Measurements from ENCODE around the gene HNRNPU. TPM values are rescaled to one million over a fixed set of nuclear protein-coding genes. Genes with fewer than 3 reads are reported as not detected.

Gene HNRNPU
- total and polyA plus RNA-seq, 2 experiments from 2014 or later, result 298 to 316 TPM

DNA sequence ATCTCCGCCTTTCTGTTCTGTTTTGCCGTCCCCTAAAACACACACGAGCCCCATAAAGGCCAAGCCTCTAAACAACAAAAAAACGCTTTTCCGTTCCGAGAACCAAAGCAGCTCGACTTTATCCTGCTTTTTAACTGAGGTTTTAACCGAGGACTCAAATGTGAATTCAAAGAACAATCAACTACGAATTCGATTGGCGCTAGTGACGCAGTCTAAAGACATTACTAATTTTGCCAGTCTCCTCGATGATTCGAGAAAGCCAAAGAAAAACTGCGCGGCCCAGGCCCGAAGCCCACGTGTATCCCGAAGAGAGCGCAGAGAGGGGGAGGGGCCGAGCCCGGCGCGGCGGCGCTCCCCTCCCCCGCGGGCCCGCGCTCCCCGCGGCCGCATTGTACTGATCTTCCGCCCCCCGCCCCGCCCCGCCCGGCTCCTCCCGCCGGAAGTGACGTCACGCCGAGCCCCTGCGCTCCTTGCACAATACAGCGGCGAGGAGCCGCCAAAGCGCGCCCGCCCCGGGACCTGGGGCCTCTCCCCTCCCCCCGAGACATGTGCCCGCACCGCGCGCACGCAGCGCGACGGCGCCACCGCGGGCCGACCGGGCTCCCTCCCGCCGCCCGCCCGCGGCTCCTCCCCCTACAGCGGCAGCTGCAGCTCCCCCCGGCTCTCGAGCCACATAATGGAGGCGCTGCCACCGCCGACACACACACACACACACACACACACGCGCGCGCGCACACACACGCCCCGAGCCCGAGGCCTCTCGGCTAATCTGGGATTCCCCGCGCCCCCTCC, 1.4 kb downstream of the HNRNPU start:
- no peak for TF ChIP-seq EZH2 (IDR thresholded peaks at IDR 0.05; ENCODE audit: borderline replicate concordance)
- TF ChIP-seq EZH2phosphoT487 (IDR thresholded peaks at IDR 0.05; ENCODE audit: low read depth, severe bottlenecking, unreplicated experiment), result no peak
- TF ChIP-seq CTCF (IDR thresholded peaks at IDR 0.05; ENCODE audit: poor library complexity), result no peak
- Histone ChIP-seq H3K9me3 (ENCODE audit: low read depth) (no peaks in the 10 kb centered on the region), H3K27me3 (no peaks in the 10 kb centered on the region), H3K4me2 (peak overlapping the region; percentile 77), H3K79me2 (peaks cover 61% of the 10 kb centered on the region), H3K4me1 (ENCODE audit: insufficient read depth) (peaks cover 45% of the 10 kb centered on the region), H3K27ac (peak overlapping the region; percentile 100), H2AFZ (no peak overlapping the region), H3K36me3 (replicated peaks; ENCODE audit: insufficient read depth, low read depth) (peaks cover 16% of the 10 kb centered on the region), H3K4me3 (peak overlapping the region; percentile 97), H3K9me2 (replicated peaks; ENCODE audit: insufficient read depth) (no peaks in the 10 kb centered on the region), H4K20me1 (ENCODE audit: insufficient read depth, poor library complexity, severe bottlenecking) (peaks cover 49% of the 10 kb centered on the region)
- WGBS (ENCODE audit: low lambda C conversion rate, missing lambda C conversion rate), result under 1% methylated on average over 25 of the region's 87 CpGs
- peak; percentile 98 for DNase-seq (ENCODE audit: low spot score)

GRCh38 chr1:244862354-244862698, 2.0 kb downstream of the HNRNPU start:
- H3K79me2 ChIP-seq, result peaks cover 67% of the 10 kb centered on the region
- H3K4me3 ChIP-seq, result peak overlapping the region; percentile 97
- H3K36me3 ChIP-seq (replicated peaks; ENCODE audit: insufficient read depth, low read depth), result peaks cover 16% of the 10 kb centered on the region
- no peaks in the 10 kb centered on the region for H3K9me2 ChIP-seq (replicated peaks; ENCODE audit: insufficient read depth)
- peaks cover 45% of the 10 kb centered on the region for H3K4me1 ChIP-seq (ENCODE audit: insufficient read depth)
- peak overlapping the region; percentile 100 for H3K27ac ChIP-seq
- no peaks in the 10 kb centered on the region for H3K27me3 ChIP-seq
- DNase-seq (ENCODE audit: low spot score), result no peak
- no peaks in the 10 kb centered on the region for H3K9me3 ChIP-seq (ENCODE audit: low read depth)
- no peak overlapping the region for H2AFZ ChIP-seq
- peaks cover 54% of the 10 kb centered on the region for H4K20me1 ChIP-seq (ENCODE audit: insufficient read depth, poor library complexity, severe bottlenecking)
- TF ChIP-seq CTCF (IDR thresholded peaks at IDR 0.05; ENCODE audit: poor library complexity) (no peak), EZH2 (IDR thresholded peaks at IDR 0.05; ENCODE audit: borderline replicate concordance) (no peak), EZH2phosphoT487 (IDR thresholded peaks at IDR 0.05; ENCODE audit: low read depth, severe bottlenecking, unreplicated experiment) (no peak)
- 0% methylated on average over 7 of the region's 7 CpGs for WGBS (ENCODE audit: low lambda C conversion rate, missing lambda C conversion rate)
- peak overlapping the region; percentile 77 for H3K4me2 ChIP-seq

GRCh38 chr1:244861683-244862082, 2.7 kb downstream of the HNRNPU start:
- no peaks in the 10 kb centered on the region for H3K9me2 ChIP-seq (replicated peaks; ENCODE audit: insufficient read depth)
- no peak overlapping the region for H3K27ac ChIP-seq
- H3K27me3 ChIP-seq, result no peaks in the 10 kb centered on the region
- H3K36me3 ChIP-seq (replicated peaks; ENCODE audit: insufficient read depth, low read depth), result peaks cover 16% of the 10 kb centered on the region
- peaks cover 61% of the 10 kb centered on the region for H4K20me1 ChIP-seq (ENCODE audit: insufficient read depth, poor library complexity, severe bottlenecking)
- TF ChIP-seq EZH2phosphoT487 (IDR thresholded peaks at IDR 0.05; ENCODE audit: low read depth, severe bottlenecking, unreplicated experiment), result no peak
- TF ChIP-seq CTCF (IDR thresholded peaks at IDR 0.05; ENCODE audit: poor library complexity), result no peak
- no peak for TF ChIP-seq EZH2 (IDR thresholded peaks at IDR 0.05; ENCODE audit: borderline replicate concordance)
- H3K9me3 ChIP-seq (ENCODE audit: low read depth), result no peaks in the 10 kb centered on the region
- peaks cover 45% of the 10 kb centered on the region for H3K4me1 ChIP-seq (ENCODE audit: insufficient read depth)
- 0% methylated on average over 2 of the region's 2 CpGs for WGBS (ENCODE audit: low lambda C conversion rate, missing lambda C conversion rate)
- H3K4me2 ChIP-seq, result peak overlapping the region; percentile 77
- peak; percentile 15 for DNase-seq (ENCODE audit: low spot score)
- H2AFZ ChIP-seq, result no peak overlapping the region
- peaks cover 73% of the 10 kb centered on the region for H3K79me2 ChIP-seq
- H3K4me3 ChIP-seq, result peak overlapping the region; percentile 97
